Measurements from ENCODE around the gene TFR2.

The TFR2 gene

DNA sequence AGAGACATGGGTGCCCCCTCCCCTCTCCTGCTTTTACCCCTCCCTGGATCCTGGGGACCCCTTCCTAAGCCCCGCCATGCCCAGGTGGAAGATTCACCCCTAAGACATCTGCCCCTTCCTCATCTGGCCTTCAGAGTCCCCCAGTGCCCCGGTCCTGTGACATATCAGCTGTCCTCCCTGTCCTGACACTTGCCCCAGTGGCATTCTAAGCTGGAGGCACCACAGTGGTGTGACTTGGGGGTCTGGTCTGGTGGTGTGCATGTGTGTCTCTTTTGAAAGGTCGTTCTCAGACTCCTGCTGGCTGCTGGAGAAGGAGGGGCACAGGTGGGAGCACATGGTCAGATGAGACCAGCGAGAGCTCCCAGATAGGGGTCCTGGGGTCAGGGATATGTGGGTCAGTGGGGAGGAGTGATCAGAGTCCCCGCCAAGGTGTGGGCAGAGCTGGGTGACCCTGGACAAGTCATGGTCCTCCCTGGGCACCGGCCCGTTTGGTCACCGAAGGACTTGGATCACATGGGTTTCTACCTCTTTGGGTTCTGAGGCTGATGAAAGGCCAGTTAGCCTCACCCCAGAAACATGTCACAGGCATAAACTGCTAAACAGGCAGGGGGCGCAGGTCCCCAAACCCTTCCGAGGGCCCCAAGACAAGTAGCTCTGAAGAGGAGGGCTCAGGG is 645 bp upstream of the TFR2 start:
- Histone ChIP-seq H3K4me3 (ENCODE audit: insufficient read length, low read depth) (no peak overlapping the region), H3K9me3 (ENCODE audit: insufficient read depth, low read length) (no peaks in the 10 kb centered on the region), H3K4me1 (ENCODE audit: insufficient read depth, insufficient read length) (peaks cover 8% of the 10 kb centered on the region), H3K27me3 (ENCODE audit: insufficient read depth, insufficient read length) (no peaks in the 10 kb centered on the region), H3K36me3 (ENCODE audit: insufficient read depth, insufficient read length, low read length) (no peaks in the 10 kb centered on the region), H3K9ac (ENCODE audit: insufficient read length, low read depth) (no peak overlapping the region)
- TF ChIP-seq SUZ12 (IDR thresholded peaks at IDR 0.05; ENCODE audit: extremely low read depth, insufficient read depth, insufficient read length) = no peak
- TF ChIP-seq YY1 (IDR thresholded peaks at IDR 0.05; ENCODE audit: insufficient read depth, insufficient read length) = no peak
- no peak for TF ChIP-seq ZNF274 (IDR thresholded peaks at IDR 0.05; ENCODE audit: low read depth, low read length)
- no peak for DNase-seq (ENCODE audit: low read depth, low spot score)

DNA sequence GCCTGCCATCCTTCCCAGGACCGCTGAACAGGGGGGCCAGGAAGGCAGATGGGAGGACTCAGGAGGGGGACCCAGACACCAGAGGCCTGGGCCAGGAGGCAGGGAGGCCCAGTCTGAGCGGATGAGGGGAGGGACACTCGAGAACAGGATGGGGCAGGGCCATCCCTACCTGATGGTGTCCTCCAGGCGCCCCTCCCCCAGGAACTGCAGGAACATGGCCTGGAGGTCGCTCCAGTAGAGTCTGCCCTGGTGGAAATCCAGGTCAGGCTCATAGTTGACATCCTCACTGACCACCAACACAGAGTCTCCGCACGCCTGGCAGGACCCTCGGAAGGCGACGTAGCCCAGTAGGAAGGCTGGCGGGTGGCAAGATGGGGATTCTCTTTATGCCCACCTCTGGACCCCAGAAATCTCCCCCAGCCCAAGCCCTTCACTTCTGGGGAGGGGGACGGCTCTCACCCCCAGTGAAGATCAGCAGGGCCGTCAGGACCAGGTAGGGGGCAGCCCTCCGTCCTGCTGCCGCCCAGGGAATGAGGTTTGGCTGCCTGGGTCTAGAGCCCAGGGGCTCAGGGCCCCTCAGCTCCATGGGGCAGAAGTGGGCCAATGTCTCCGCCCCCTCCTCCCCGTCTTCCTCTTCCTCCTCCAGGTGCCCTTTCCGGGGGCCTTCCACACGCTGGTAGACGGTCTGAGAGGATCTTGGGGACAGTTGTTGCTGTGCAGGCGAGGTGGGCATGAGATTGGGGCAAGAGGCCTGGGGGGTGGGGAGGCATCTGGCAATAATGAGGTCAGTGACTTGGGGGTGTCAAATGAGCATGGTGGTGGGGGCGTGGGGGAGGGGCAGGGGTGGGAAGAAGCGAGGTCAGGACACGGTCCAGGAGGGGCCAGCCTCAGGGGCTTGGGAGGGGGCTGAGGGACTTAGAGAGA is 573 bp downstream of the TFR2 start:
- Histone ChIP-seq H3K36me3 (ENCODE audit: insufficient read depth, insufficient read length, low read length) (no peaks in the 10 kb centered on the region), H3K27me3 (ENCODE audit: insufficient read depth, insufficient read length) (no peaks in the 10 kb centered on the region), H3K9me3 (ENCODE audit: insufficient read depth, low read length) (no peaks in the 10 kb centered on the region), H3K9ac (ENCODE audit: insufficient read length, low read depth) (peak overlapping the region; percentile 21), H3K4me3 (ENCODE audit: insufficient read length, low read depth) (no peak overlapping the region), H3K4me1 (ENCODE audit: insufficient read depth, insufficient read length) (peaks cover 8% of the 10 kb centered on the region)
- TF ChIP-seq ZNF274 (IDR thresholded peaks at IDR 0.05; ENCODE audit: low read depth, low read length) = no peak
- TF ChIP-seq YY1 (IDR thresholded peaks at IDR 0.05; ENCODE audit: insufficient read depth, insufficient read length) = no peak
- TF ChIP-seq SUZ12 (IDR thresholded peaks at IDR 0.05; ENCODE audit: extremely low read depth, insufficient read depth, insufficient read length) = no peak
- no peak for DNase-seq (ENCODE audit: low read depth, low spot score)

DNA sequence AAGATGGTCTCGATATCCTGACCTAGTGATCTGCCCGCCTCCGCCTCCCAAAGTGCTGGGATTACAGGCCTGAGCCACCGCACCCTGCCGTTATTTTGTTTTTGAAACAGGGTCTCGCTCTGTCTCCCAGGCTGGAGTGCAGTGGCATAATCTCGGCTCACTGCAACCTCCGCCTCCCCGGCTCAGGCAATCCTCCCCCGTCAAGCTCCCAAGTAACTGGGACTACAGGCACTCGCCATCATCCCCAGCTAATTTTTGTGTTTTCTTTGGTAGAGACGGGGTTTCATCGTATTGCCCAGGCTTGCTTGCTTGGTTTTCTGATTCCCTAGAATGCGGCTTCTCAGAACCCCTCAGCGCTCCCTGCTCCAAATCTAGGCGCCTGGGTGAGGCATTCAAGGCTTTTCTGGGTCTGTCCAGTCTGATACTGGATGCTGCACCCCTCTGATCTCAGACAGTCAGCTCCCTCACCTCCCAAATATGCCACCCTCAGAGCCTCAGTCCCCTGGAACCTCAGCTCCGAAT is 1.3 kb downstream of the TFR2 start:
- Histone ChIP-seq H3K9me3 (ENCODE audit: insufficient read depth, low read length) (no peaks in the 10 kb centered on the region), H3K36me3 (ENCODE audit: insufficient read depth, insufficient read length, low read length) (no peaks in the 10 kb centered on the region), H3K9ac (ENCODE audit: insufficient read length, low read depth) (peak overlapping the region; percentile 21), H3K27me3 (ENCODE audit: insufficient read depth, insufficient read length) (no peaks in the 10 kb centered on the region), H3K4me1 (ENCODE audit: insufficient read depth, insufficient read length) (peaks cover 8% of the 10 kb centered on the region), H3K4me3 (ENCODE audit: insufficient read length, low read depth) (no peak overlapping the region)
- TF ChIP-seq YY1 (IDR thresholded peaks at IDR 0.05; ENCODE audit: insufficient read depth, insufficient read length) = no peak
- TF ChIP-seq SUZ12 (IDR thresholded peaks at IDR 0.05; ENCODE audit: extremely low read depth, insufficient read depth, insufficient read length) = no peak
- no peak for TF ChIP-seq ZNF274 (IDR thresholded peaks at IDR 0.05; ENCODE audit: low read depth, low read length)
- DNase-seq (ENCODE audit: low read depth, low spot score) = no peak

DNA sequence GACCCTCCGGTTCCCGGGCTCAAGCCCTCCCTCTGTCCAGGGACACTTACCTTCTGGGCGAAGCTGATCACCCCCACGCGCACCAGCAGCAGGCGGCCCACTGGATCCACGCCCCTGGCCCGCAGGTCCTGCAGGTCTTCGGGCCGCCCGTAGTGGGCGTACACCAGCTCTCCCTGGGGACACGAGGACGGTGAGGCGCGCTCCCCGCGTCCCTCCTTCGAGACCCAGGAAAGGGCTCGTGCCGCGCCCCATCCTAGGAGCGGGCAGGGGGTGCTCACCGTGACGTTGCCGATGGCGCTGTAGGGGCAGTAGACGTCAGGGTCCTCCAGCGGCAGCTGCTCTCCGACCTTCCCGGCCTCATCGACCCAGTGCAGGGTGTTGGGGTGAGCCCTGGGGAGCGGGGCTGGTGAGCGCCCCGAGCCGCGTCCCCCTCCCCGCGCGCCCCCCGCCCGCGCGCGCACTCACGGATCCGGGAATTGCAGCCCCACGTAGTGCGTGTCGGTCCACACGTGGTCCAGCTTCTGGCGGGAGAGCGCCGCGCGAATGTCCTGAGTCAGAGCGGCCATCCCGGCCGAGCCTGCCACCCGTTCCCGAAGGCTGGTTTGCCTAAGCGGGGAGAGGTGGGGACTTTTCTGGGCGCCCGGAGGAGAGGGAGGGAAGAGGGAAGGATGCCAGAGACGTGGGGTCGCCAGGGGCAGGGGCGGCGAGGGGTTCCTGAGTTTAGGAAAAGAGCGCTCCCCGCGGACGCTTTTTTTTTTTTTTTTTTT is 8.2 kb downstream of the TFR2 start:
- H3K27me3 ChIP-seq (ENCODE audit: insufficient read depth, insufficient read length) = no peaks in the 10 kb centered on the region
- H3K4me3 ChIP-seq (ENCODE audit: insufficient read length, low read depth) = peak overlapping the region; percentile 54
- peak overlapping the region; percentile 61 for H3K9ac ChIP-seq (ENCODE audit: insufficient read length, low read depth)
- no peaks in the 10 kb centered on the region for H3K9me3 ChIP-seq (ENCODE audit: insufficient read depth, low read length)
- H3K36me3 ChIP-seq (ENCODE audit: insufficient read depth, insufficient read length, low read length) = no peaks in the 10 kb centered on the region
- peaks cover 2% of the 10 kb centered on the region for H3K4me1 ChIP-seq (ENCODE audit: insufficient read depth, insufficient read length)
- TF ChIP-seq YY1 (IDR thresholded peaks at IDR 0.05; ENCODE audit: insufficient read depth, insufficient read length) (no peak), SUZ12 (IDR thresholded peaks at IDR 0.05; ENCODE audit: extremely low read depth, insufficient read depth, insufficient read length) (no peak), ZNF274 (IDR thresholded peaks at IDR 0.05; ENCODE audit: low read depth, low read length) (no peak)
- DNase-seq (ENCODE audit: low read depth, low spot score) = no peak

DNA sequence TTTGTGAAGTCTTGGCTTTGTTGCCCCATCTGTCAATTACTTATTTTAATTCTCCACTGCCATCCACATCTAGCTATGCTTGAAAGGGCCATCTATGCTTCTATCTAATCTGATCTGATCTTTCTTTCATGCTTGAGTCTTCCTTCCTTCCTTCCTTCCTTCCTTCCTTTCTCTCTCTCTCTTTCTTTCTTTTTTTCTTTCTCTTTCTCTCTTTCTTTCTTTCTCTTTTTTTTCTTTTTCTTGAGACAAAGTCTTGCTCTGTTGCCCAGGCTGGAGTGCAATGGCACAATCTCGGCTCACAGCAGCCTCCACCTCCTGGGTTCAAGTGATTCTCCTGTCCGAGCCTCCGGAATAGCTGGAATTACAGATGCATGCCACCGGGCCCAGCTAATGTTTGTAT is 11.3 kb downstream of the TFR2 start:
- H3K4me3 ChIP-seq (ENCODE audit: insufficient read length, low read depth) = no peak overlapping the region
- H3K9me3 ChIP-seq (ENCODE audit: insufficient read depth, low read length) = no peaks in the 10 kb centered on the region
- peaks cover 6% of the 10 kb centered on the region for H3K27me3 ChIP-seq (ENCODE audit: insufficient read depth, insufficient read length)
- no peaks in the 10 kb centered on the region for H3K36me3 ChIP-seq (ENCODE audit: insufficient read depth, insufficient read length, low read length)
- peaks cover 4% of the 10 kb centered on the region for H3K4me1 ChIP-seq (ENCODE audit: insufficient read depth, insufficient read length)
- DNase-seq (ENCODE audit: low read depth, low spot score) = no peak
- TF ChIP-seq YY1 (IDR thresholded peaks at IDR 0.05; ENCODE audit: insufficient read depth, insufficient read length) (no peak), ZNF274 (IDR thresholded peaks at IDR 0.05; ENCODE audit: low read depth, low read length) (no peak), SUZ12 (IDR thresholded peaks at IDR 0.05; ENCODE audit: extremely low read depth, insufficient read depth, insufficient read length) (no peak)
- H3K9ac ChIP-seq (ENCODE audit: insufficient read length, low read depth) = no peak overlapping the region

DNA sequence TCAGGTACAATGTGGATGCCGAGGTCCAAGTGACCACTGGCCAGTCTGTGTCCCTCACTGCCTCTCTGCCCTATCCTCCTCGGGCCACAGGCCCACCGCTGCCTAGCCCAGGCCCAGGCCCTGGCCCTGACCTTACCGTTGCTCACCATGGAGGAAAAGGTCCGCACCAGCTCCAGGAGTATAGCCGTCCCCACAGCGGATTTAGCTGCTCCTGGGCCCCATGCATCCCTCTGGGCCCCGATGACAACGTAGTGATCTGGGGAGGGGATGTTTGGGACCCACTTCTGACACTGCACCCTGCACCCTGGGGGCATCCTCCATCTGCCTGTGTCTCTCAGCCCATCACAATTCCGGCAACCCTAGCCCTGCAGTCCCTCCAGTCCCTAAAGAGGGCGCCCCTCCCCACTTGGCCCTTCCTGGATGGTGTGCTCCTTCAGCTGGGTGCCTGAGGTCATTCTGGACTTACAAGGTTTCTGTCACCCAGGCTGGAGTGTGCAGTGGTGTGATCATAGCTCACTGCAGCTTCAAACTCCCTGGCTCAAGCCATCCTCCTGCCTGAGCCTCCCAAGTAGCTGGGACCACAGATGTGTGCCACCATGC is 12.1 kb downstream of the TFR2 start:
- Histone ChIP-seq H3K4me1 (ENCODE audit: insufficient read depth, insufficient read length) (peaks cover 4% of the 10 kb centered on the region), H3K9me3 (ENCODE audit: insufficient read depth, low read length) (no peaks in the 10 kb centered on the region)
- peak; percentile 51 for DNase-seq (ENCODE audit: low read depth, low spot score)

More for the DNA sequence above, 12.1 kb downstream of the TFR2 start:
- Histone ChIP-seq H3K27me3 (ENCODE audit: insufficient read depth, insufficient read length) (peaks cover 6% of the 10 kb centered on the region), H3K9ac (ENCODE audit: insufficient read length, low read depth) (no peak overlapping the region), H3K36me3 (ENCODE audit: insufficient read depth, insufficient read length, low read length) (no peaks in the 10 kb centered on the region), H3K4me3 (ENCODE audit: insufficient read length, low read depth) (no peak overlapping the region)
- TF ChIP-seq ZNF274 (IDR thresholded peaks at IDR 0.05; ENCODE audit: low read depth, low read length) = no peak
- no peak for TF ChIP-seq SUZ12 (IDR thresholded peaks at IDR 0.05; ENCODE audit: extremely low read depth, insufficient read depth, insufficient read length)
- TF ChIP-seq YY1 (IDR thresholded peaks at IDR 0.05; ENCODE audit: insufficient read depth, insufficient read length) = no peak
